Limb (tissue), 2 donors: ENCODE results near the gene FOXD3.
"Not testable (repeated sequence)": the region's sequence is repeated elsewhere in the genome, so short reads cannot be mapped to it uniquely, and the experiment has no call there.

Experiments
- DNase-seq, 2 donors: peaks; one replicate each; pipeline ENCODE4 v3.0.0-alpha.2; 2016; ENCODE audit errors: extremely low spot score in 2 of 2

Gene FOXD3

GRCh38 chr1:63321066-63321784, 1.1 kb upstream of the FOXD3 start:
- DNase-seq, result peak in 1 of 2 donors; percentile 60

- no peak for DNase-seq
Measured at GRCh38 chr1:63321785-63322113, 618 bp upstream of the FOXD3 start.

GRCh38 chr1:63322944-63323864, 837 bp downstream of the FOXD3 start:
- DNase-seq, result peak in 1 of 2 donors; percentile 68

- DNase-seq, result peak in 1 of 2 donors; percentile 58
Measured at GRCh38 chr1:63323865-63324778, 1.8 kb downstream of the FOXD3 start.

GRCh38 chr1:63324779-63325119, 2.4 kb downstream of the FOXD3 start:
- no peak for DNase-seq

GRCh38 chr1:63325279-63325985, 3.1 kb downstream of the FOXD3 start:
- no peak for DNase-seq

GRCh38 chr1:63326106-63326472, 3.7 kb downstream of the FOXD3 start:
- peak in 1 of 2 donors; percentile 58 for DNase-seq

GRCh38 chr1:63326473-63327380, 4.4 kb downstream of the FOXD3 start:
- DNase-seq, result peak in 1 of 2 donors; percentile 70

- DNase-seq, result peak; percentile 72 to 89
Measured at GRCh38 chr1:63327417-63328054, 5.2 kb downstream of the FOXD3 start.

- no peak for DNase-seq
Measured at GRCh38 chr1:63328122-63328521, 5.8 kb downstream of the FOXD3 start.

- no peak for DNase-seq
Measured at GRCh38 chr1:63328781-63329180, 6.4 kb downstream of the FOXD3 start.

GRCh38 chr1:63329621-63330330, 7.4 kb downstream of the FOXD3 start:
- DNase-seq, result peak in 1 of 2 donors; percentile 43

- peak in 1 of 2 donors; percentile 49 for DNase-seq
Measured at GRCh38 chr1:63330331-63330916, 8.1 kb downstream of the FOXD3 start.

- no peak for DNase-seq
Measured at GRCh38 chr1:63342402-63342801, 20.0 kb downstream of the FOXD3 start.

GRCh38 chr1:63343922-63344321, 21.6 kb downstream of the FOXD3 start:
- no peak for DNase-seq

GRCh38 chr1:63350320-63350719, 28.0 kb downstream of the FOXD3 start:
- no peak for DNase-seq

GRCh38 chr1:63352736-63353135, 30.4 kb downstream of the FOXD3 start:
- no peak for DNase-seq

- not testable (repeated sequence) for DNase-seq
Measured at GRCh38 chr1:63356234-63356633, 33.9 kb downstream of the FOXD3 start.
